PFSK-1 (cell line): ENCODE data around the gene TM9SF3.

ENCODE experiments used
- FOXP2 ChIP-seq: optimal IDR thresholded peaks from 2 replicates; pipeline ENCODE3; 2011; ENCODE audit warnings: borderline replicate concordance, control low read depth, inconsistent platforms; ENCODE audit not compliant: insufficient read depth; ENCODE audit errors: extremely low read length, extremely low read depth
- POLR2AphosphoS5 ChIP-seq: IDR thresholded peaks from 2 replicates; pipeline ENCODE4 v1.6.1; 2012; ENCODE audit warnings: low read depth, mild to moderate bottlenecking, control low read depth, low read length, moderate library complexity
- SIN3A ChIP-seq: IDR thresholded peaks from 2 replicates; pipeline ENCODE4 v1.6.1; 2012; ENCODE audit warnings: mild to moderate bottlenecking, low read length, moderate library complexity, borderline replicate concordance; ENCODE audit not compliant: insufficient read depth
- TAF1 ChIP-seq: IDR thresholded peaks from 2 replicates; pipeline ENCODE4 v1.6.1; 2012; ENCODE audit warnings: low read length, control low read depth, borderline replicate concordance; ENCODE audit not compliant: insufficient read depth
- TF ChIP-seq, protein P1 (sequence below), 2 experiments: IDR thresholded peaks; 2 replicates each; pipeline versions ENCODE4 v1.6.1 to v1.8.0; 2011 to 2012; ENCODE audit warnings: low read depth in 2 of 2, low read length in 2 of 2, control low read depth in 1 of 2, inconsistent platforms in 1 of 2, mild to moderate bottlenecking in 1 of 2, moderate library complexity in 1 of 2; ENCODE audit not compliant: insufficient read depth in 1 of 2

The TM9SF3 gene

GRCh38 chr10:96588616-96589419 lies 2.0 kb upstream of the TM9SF3 start:
- TF ChIP-seq TAF1 = no peak
- TF ChIP-seq FOXP2 = no peak
- TF ChIP-seq POLR2AphosphoS5 = no peak
- TF ChIP-seq, protein P1, sequence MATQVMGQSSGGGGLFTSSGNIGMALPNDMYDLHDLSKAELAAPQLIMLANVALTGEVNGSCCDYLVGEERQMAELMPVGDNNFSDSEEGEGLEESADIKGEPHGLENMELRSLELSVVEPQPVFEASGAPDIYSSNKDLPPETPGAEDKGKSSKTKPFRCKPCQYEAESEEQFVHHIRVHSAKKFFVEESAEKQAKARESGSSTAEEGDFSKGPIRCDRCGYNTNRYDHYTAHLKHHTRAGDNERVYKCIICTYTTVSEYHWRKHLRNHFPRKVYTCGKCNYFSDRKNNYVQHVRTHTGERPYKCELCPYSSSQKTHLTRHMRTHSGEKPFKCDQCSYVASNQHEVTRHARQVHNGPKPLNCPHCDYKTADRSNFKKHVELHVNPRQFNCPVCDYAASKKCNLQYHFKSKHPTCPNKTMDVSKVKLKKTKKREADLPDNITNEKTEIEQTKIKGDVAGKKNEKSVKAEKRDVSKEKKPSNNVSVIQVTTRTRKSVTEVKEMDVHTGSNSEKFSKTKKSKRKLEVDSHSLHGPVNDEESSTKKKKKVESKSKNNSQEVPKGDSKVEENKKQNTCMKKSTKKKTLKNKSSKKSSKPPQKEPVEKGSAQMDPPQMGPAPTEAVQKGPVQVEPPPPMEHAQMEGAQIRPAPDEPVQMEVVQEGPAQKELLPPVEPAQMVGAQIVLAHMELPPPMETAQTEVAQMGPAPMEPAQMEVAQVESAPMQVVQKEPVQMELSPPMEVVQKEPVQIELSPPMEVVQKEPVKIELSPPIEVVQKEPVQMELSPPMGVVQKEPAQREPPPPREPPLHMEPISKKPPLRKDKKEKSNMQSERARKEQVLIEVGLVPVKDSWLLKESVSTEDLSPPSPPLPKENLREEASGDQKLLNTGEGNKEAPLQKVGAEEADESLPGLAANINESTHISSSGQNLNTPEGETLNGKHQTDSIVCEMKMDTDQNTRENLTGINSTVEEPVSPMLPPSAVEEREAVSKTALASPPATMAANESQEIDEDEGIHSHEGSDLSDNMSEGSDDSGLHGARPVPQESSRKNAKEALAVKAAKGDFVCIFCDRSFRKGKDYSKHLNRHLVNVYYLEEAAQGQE (IDR thresholded peaks at IDR 0.05; ENCODE audit: insufficient read depth in 1 of 2, low read depth in 2 of 2, low read length in 2 of 2) = no peak
- no peak for TF ChIP-seq SIN3A

- TF ChIP-seq POLR2AphosphoS5 = no peak
- TF ChIP-seq, protein P1 (IDR thresholded peaks at IDR 0.05; ENCODE audit: insufficient read depth in 1 of 2, low read depth in 2 of 2, low read length in 2 of 2) = no peak
These were observed 1.3 kb upstream of the TM9SF3 start for GRCh38 chr10:96588060-96588554.

- TF ChIP-seq TAF1 (no peak), POLR2AphosphoS5 (0 out of 2 replicates have a peak, but pooled peaks have one; percentile 4)
These were observed 650 bp upstream of the TM9SF3 start for GRCh38 chr10:96587264-96588059.

DNA sequence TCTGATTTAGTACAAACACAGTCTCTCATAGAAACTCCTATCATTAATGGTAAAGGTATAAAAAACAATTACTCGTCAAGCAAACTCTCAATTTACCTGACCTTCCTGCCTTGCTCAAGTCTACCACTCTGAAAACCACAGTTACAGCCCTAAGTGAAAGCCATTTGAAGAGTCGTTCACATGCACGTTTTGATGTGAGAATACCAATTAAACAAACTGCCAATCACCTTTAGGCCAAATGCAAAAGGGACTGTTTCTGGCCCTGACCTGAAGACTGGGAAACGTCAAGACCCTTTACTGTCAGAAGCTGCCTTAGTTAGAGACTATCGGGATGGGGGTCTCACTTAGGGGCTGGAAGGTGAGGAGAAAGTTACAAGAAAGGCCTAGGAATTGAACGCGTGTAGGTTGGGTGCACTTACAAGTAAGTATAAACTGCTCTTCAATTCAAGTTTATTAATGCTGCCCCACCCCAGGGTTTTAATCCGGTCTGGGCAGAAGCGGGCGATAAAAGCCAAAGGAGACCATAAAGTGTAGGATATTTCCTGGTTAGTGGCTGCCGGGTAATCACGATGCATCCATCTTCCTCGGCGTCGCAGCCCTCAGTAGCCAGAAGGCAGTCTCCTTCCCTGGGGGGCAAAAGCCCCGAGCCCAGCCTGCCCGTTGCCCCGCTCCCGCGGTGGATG lies 935 bp downstream of the TM9SF3 start:
- TF ChIP-seq TAF1 (no peak), POLR2AphosphoS5 (no peak), FOXP2 (no peak), SIN3A (no peak)
- TF ChIP-seq, protein P1 (IDR thresholded peaks at IDR 0.05; ENCODE audit: insufficient read depth in 1 of 2, low read depth in 2 of 2, low read length in 2 of 2) = no peak

DNA sequence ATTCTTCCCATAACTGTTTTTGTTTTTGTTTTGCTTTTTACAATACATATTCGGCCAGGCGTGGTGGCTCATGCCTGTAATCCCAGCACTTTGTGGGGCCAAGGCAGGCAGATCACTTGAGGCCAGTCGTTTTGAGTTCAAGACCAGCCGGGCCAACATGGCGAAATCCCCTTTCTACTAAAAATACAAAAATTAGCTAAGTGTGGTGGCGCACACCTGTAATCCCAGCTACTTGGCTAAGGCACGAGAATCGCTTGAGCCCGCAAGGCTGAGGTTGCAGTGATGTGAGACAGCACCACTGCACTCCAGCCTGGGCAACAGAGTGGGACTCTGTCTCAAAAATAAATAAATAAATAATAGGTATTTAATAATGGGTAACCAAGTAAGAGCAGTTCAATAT lies 2.3 kb downstream of the TM9SF3 start:
- TF ChIP-seq FOXP2 (no peak), SIN3A (no peak), TAF1 (no peak), POLR2AphosphoS5 (no peak)
- TF ChIP-seq, protein P1 (IDR thresholded peaks at IDR 0.05; ENCODE audit: insufficient read depth in 1 of 2, low read depth in 2 of 2, low read length in 2 of 2) = no peak
